A549 (cell line): ENCODE data around the gene CHMP6. TPM values are rescaled to one million over a fixed set of nuclear protein-coding genes. Genes with fewer than 3 reads are reported as not detected.

Experiments
- ATAC-seq, 2 experiments: fragments of 200-7000 bp in 1 of 2; fragments of >200 bp in 1 of 2; cut with Nextera tagmentation in 1 of 2; cut with Tn5 transposase in 1 of 2; 3 replicates each; pipeline versions ENCODE4 v1.8.0 to v1.9.1; 2018 to 2020; ENCODE audit warnings: mild to moderate bottlenecking in 1 of 2, moderate library complexity in 1 of 2
- CTCF ChIA-PET: fragments of 300-600 bp; sonication (Branson Sonifier 250); formaldehyde crosslinking; extraction: SDS; loops from one replicate; lab custom pipeline; 2021; ENCODE audit warnings: antibody characterized with exemption, inconsistent platforms; lab: Yijun Ruan, JAX
- POLR2A ChIA-PET: fragments of 350-600 bp; formaldehyde crosslinking; extraction: SDS; loops from one replicate; lab custom pipeline; 2021; ENCODE audit warnings: antibody characterized with exemption, inconsistent platforms; lab: Yijun Ruan, JAX
- DNase-seq, 2 experiments: peaks; one replicate each; pipeline versions ENCODE4 v3.0.0 to v3.0.0-alpha.2; 2011 to 2016; ENCODE audit warnings: low read depth in 1 of 2, low spot score in 1 of 2
- FAIRE-seq: peaks from 2 replicates; lab custom pipeline; 2011; peaks lifted over from hg19 to GRCh38; lab: Jason Lieb, UNC
- H3K27ac ChIP-seq, 2 experiments: fragments of >200 bp; sonication (Bioruptor Twin); formaldehyde crosslinking; 3 replicates each; pipeline ENCODE4 v1.5.1; 2016 to 2017
- H3K4me1 ChIP-seq: fragments of >200 bp; sonication (Bioruptor Twin); formaldehyde crosslinking; 3 replicates; pipeline ENCODE4 v1.6.1; 2016
- H3K4me2 ChIP-seq: fragments of >200 bp; sonication (Bioruptor Twin); formaldehyde crosslinking; 3 replicates; pipeline ENCODE4 v1.6.1; 2016
- H3K4me3 ChIP-seq: fragments of >200 bp; sonication (Bioruptor Twin); formaldehyde crosslinking; 3 replicates; pipeline ENCODE4 v1.5.1; 2016
- H3K9me3 ChIP-seq: fragments of >200 bp; sonication (Bioruptor Twin); formaldehyde crosslinking; 3 replicates; pipeline ENCODE4 v1.6.1; 2016
- CEBPB ChIP-seq, 2 experiments: fragments of >200 bp in 1 of 2; sonication (Bioruptor Twin) in 1 of 2; formaldehyde crosslinking in 1 of 2; IDR thresholded peaks; 2 replicates each; pipeline ENCODE4 v1.6.1; 2012 to 2016
- EHF ChIP-seq: fragments of 250-450 bp; sonication (Bioruptor Pico); IDR thresholded peaks from 2 replicates; pipeline ENCODE4 v1.5.0; 2020; ENCODE audit warnings: mild to moderate bottlenecking
- ESRRA ChIP-seq: fragments of 150-350 bp; IDR thresholded peaks from 2 replicates; pipeline ENCODE4 v1.6.1; 2014; ENCODE audit warnings: mild to moderate bottlenecking, low read length, borderline replicate concordance
- FOSB ChIP-seq: fragments of 250-450 bp; sonication (Bioruptor Pico); IDR thresholded peaks from 2 replicates; pipeline ENCODE4 v1.5.0; 2020; ENCODE audit warnings: mild to moderate bottlenecking, moderate library complexity
- GATA3 ChIP-seq: IDR thresholded peaks from 2 replicates; pipeline ENCODE4 v1.6.1; 2012; ENCODE audit warnings: borderline replicate concordance
- HEYL ChIP-seq: fragments of 250-450 bp; sonication (Bioruptor Pico); IDR thresholded peaks from 2 replicates; pipeline ENCODE4 v1.8.0; 2021; ENCODE audit warnings: mild to moderate bottlenecking, moderate library complexity
- HOXA7 ChIP-seq: fragments of 250-450 bp; sonication (Bioruptor Pico); IDR thresholded peaks from 2 replicates; pipeline ENCODE4 v1.5.0; 2020; ENCODE audit warnings: mild to moderate bottlenecking, moderate library complexity
- HOXB5 ChIP-seq: fragments of 250-450 bp; sonication (Bioruptor Pico); IDR thresholded peaks from 2 replicates; pipeline ENCODE4 v1.5.0; 2020; ENCODE audit warnings: mild to moderate bottlenecking, moderate library complexity
- JUN ChIP-seq, 2 experiments: fragments of >200 bp; sonication (Bioruptor Twin); formaldehyde crosslinking; IDR thresholded peaks; 2 replicates in 1 of 2; 3 replicates in 1 of 2; pipeline ENCODE4 v1.6.1; 2016 to 2017
- KDM5A ChIP-seq: fragments of 200-600 bp; sonication (generic); IDR thresholded peaks from 2 replicates; pipeline ENCODE4 v1.6.1; 2016; ENCODE audit warnings: antibody characterized with exemption, mild to moderate bottlenecking
- NFE2L2 ChIP-seq: fragments of 150-350 bp; conservative IDR thresholded peaks from 2 replicates; pipeline ENCODE4 v1.6.1; 2014; ENCODE audit warnings: low read length
- PHF8 ChIP-seq: fragments of 200-600 bp; sonication (generic); IDR thresholded peaks from 2 replicates; pipeline ENCODE4 v1.6.1; 2016; ENCODE audit warnings: low read depth, mild to moderate bottlenecking, antibody characterized with exemption, moderate library complexity, borderline replicate concordance
- POLR2A ChIP-seq: IDR thresholded peaks from 2 replicates; pipeline ENCODE4 v1.6.1; 2012; ENCODE audit warnings: mild to moderate bottlenecking, low read length
- RAD21 ChIP-seq, 2 experiments: fragments of >200 bp in 1 of 2; sonication (Bioruptor Twin) in 1 of 2; formaldehyde crosslinking in 1 of 2; IDR thresholded peaks in 1 of 2; conservative IDR thresholded peaks in 1 of 2; 2 replicates in 1 of 2; 3 replicates in 1 of 2; pipeline ENCODE4 v1.6.1; 2012 to 2018; ENCODE audit warnings: inconsistent platforms in 1 of 2
- RARB ChIP-seq: fragments of 250-450 bp; sonication (Bioruptor Pico); IDR thresholded peaks from 2 replicates; pipeline ENCODE4 v1.8.0; 2021; ENCODE audit warnings: mild to moderate bottlenecking, moderate library complexity
- RCOR1 ChIP-seq: fragments of 150-350 bp; IDR thresholded peaks from 2 replicates; pipeline ENCODE4 v1.6.1; 2014; ENCODE audit warnings: antibody characterized with exemption, low read length, low read depth
- RNF2 ChIP-seq: fragments of 200-600 bp; sonication (generic); IDR thresholded peaks from 2 replicates; pipeline ENCODE4 v1.6.1; 2016; ENCODE audit warnings: low read depth, mild to moderate bottlenecking, antibody characterized with exemption, moderate library complexity, borderline replicate concordance
- ZC3H11A ChIP-seq: fragments of 450-650 bp; IDR thresholded peaks from 2 replicates; pipeline ENCODE4 v1.6.1; 2014; ENCODE audit warnings: antibody characterized with exemption, mild to moderate bottlenecking
- ZFP36 ChIP-seq: fragments of 450-650 bp; IDR thresholded peaks from 2 replicates; pipeline ENCODE4 v1.6.1; 2014; ENCODE audit warnings: borderline replicate concordance; ENCODE audit not compliant: partially characterized antibody
- ZNF302 ChIP-seq: fragments of 250-450 bp; sonication (Bioruptor Pico); IDR thresholded peaks from 2 replicates; pipeline ENCODE4 v1.9.0; 2021; ENCODE audit warnings: inconsistent platforms, mild to moderate bottlenecking, moderate library complexity
- ZSCAN20 ChIP-seq: fragments of 250-450 bp; sonication (Bioruptor Pico); IDR thresholded peaks from 2 replicates; pipeline ENCODE4 v1.8.0; 2022; ENCODE audit warnings: mild to moderate bottlenecking, moderate library complexity
- WGBS: methylation state at CpG from one replicate; pipeline ENCODE4 v1.1.6; 2017; ENCODE audit errors: missing lambda C conversion rate; 5-methylcytosine and 5-hydroxymethylcytosine counted together
- polyA plus RNA-seq, 4 experiments: library from polyadenylated mRNA; depleted of rRNA in 3 of 4; stranded (reverse); fragments of >200 nt; fragmentation: RNase III in 1 of 4; extraction: RNeasy Plus Mini Kit Qiagen cat#74134 plus additional on column Dnase treatment in 1 of 4; gene quantifications; 2 replicates in 3 of 4; 3 replicates in 1 of 4; pipeline ENCODE4 v1.2.3, GENCODE V29; 2011 to 2017
- TF ChIP-seq, protein P1 (sequence below): fragments of 200-600 bp; sonication (generic); IDR thresholded peaks from 2 replicates; pipeline ENCODE4 v1.6.1; 2016; ENCODE audit warnings: antibody characterized with exemption, mild to moderate bottlenecking, moderate library complexity
- TF ChIP-seq, protein P2 (sequence below): fragments of >200 bp; sonication (Bioruptor Twin); formaldehyde crosslinking; IDR thresholded peaks from 3 replicates; pipeline ENCODE4 v1.5.1; 2016
- TF ChIP-seq, protein P3 (sequence below): fragments of >200 bp; sonication (Bioruptor Twin); formaldehyde crosslinking; IDR thresholded peaks from 3 replicates; pipeline ENCODE4 v1.6.1; 2016
- TF ChIP-seq, protein P4 (sequence below): fragments of >200 bp; sonication (Bioruptor Twin); formaldehyde crosslinking; IDR thresholded peaks from 2 replicates; pipeline ENCODE4 v1.6.1; 2016

The CHMP6 gene
- polyA plus RNA-seq, 2 of the 4 experiments (the other 2 are of a cell fraction) = 28.9 to 30.8 TPM

DNA sequence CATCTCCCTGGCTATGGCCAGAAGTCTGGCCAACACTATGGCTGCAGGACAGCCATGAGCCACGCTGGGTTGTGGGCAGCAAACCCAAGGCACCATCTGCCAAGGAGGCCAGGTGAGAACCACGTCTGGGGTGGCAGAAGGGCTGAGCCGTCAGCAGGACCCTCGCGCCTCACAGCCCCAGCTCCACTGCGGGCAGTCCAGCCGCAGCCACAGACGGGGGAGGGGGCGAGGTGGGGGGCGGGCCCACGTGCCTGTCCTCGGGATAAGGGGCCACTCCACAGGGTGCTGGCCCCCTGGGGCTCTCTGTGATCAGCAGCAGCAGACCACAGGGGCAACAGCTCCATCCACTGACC, 36.8 kb downstream of the CHMP6 start:
- ChIA-PET CTCF (interaction anchor here (1.3 to 37.9 kb wide), 3 partner anchors 12 to 70 kb away, joined by 4 to 880 read pairs (median 10); no protein-coding TSS in a partner anchor), POLR2A (no interaction called here)
- no peak overlapping the region for H3K4me3 ChIP-seq
- H3K4me1 ChIP-seq = 0 out of 3 replicates have a peak, but pooled peaks cover 6% of the 10 kb centered on the region
- H3K4me2 ChIP-seq = no peak overlapping the region
- no peak overlapping the region for H3K27ac ChIP-seq
- 71% methylated on average over 1 of the region's 12 CpGs for WGBS
- no peak for FAIRE-seq
- no peak for TF ChIP-seq RNF2
- no peak for TF ChIP-seq RARB (CRISPR knock-in tag)
- TF ChIP-seq RCOR1 = no peak
- TF ChIP-seq, protein P1, sequence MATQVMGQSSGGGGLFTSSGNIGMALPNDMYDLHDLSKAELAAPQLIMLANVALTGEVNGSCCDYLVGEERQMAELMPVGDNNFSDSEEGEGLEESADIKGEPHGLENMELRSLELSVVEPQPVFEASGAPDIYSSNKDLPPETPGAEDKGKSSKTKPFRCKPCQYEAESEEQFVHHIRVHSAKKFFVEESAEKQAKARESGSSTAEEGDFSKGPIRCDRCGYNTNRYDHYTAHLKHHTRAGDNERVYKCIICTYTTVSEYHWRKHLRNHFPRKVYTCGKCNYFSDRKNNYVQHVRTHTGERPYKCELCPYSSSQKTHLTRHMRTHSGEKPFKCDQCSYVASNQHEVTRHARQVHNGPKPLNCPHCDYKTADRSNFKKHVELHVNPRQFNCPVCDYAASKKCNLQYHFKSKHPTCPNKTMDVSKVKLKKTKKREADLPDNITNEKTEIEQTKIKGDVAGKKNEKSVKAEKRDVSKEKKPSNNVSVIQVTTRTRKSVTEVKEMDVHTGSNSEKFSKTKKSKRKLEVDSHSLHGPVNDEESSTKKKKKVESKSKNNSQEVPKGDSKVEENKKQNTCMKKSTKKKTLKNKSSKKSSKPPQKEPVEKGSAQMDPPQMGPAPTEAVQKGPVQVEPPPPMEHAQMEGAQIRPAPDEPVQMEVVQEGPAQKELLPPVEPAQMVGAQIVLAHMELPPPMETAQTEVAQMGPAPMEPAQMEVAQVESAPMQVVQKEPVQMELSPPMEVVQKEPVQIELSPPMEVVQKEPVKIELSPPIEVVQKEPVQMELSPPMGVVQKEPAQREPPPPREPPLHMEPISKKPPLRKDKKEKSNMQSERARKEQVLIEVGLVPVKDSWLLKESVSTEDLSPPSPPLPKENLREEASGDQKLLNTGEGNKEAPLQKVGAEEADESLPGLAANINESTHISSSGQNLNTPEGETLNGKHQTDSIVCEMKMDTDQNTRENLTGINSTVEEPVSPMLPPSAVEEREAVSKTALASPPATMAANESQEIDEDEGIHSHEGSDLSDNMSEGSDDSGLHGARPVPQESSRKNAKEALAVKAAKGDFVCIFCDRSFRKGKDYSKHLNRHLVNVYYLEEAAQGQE = no peak
- TF ChIP-seq GATA3 = no peak
- TF ChIP-seq HEYL (CRISPR knock-in tag) = no peak
- TF ChIP-seq, protein P2, sequence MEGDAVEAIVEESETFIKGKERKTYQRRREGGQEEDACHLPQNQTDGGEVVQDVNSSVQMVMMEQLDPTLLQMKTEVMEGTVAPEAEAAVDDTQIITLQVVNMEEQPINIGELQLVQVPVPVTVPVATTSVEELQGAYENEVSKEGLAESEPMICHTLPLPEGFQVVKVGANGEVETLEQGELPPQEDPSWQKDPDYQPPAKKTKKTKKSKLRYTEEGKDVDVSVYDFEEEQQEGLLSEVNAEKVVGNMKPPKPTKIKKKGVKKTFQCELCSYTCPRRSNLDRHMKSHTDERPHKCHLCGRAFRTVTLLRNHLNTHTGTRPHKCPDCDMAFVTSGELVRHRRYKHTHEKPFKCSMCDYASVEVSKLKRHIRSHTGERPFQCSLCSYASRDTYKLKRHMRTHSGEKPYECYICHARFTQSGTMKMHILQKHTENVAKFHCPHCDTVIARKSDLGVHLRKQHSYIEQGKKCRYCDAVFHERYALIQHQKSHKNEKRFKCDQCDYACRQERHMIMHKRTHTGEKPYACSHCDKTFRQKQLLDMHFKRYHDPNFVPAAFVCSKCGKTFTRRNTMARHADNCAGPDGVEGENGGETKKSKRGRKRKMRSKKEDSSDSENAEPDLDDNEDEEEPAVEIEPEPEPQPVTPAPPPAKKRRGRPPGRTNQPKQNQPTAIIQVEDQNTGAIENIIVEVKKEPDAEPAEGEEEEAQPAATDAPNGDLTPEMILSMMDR = no peak
- TF ChIP-seq HOXA7 = no peak
- no peak for TF ChIP-seq HOXB5
- no peak for TF ChIP-seq ESRRA
- no peak for TF ChIP-seq FOSB (CRISPR knock-in tag)
- no peak for TF ChIP-seq NFE2L2
- no peak for DNase-seq
- ATAC-seq = no peak
- 0 out of 3 replicates have a peak, but pooled peaks cover 3% of the 10 kb centered on the region for H3K9me3 ChIP-seq

DNA sequence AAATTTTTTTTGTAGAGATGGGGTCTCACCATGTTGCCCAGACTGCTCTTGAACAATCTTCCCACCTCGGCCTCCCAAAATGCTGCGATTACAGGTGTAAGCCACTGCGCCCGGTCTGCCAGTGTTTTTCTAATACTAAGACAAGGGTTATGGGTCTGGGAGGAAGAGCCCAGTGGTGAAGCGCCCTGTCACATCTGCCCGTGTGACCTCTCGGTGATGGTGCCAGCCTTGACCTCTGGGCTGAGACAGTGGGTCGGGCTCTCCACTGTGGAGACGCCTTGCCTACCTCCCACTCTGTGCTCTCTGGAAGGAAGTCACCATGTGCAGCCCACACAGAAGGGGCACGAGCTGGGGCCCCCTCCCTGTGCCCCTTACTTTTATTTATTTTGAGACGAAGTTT, 38.2 kb downstream of the CHMP6 start:
- FAIRE-seq = no peak
- Histone ChIP-seq H3K4me2 (no peak overlapping the region), H3K4me1 (peaks cover 5% of the 10 kb centered on the region; the same call in 2 of the 3 replicates), H3K4me3 (no peak overlapping the region), H3K9me3 (0 out of 3 replicates have a peak, but pooled peaks cover 3% of the 10 kb centered on the region), H3K27ac (no peak overlapping the region)
- CTCF ChIA-PET = interaction anchor here (2.0 to 37.9 kb wide), 3 partner anchors 10 to 68 kb away, joined by 8 to 880 read pairs (median 10); no protein-coding TSS in a partner anchor
- no peak for ATAC-seq
- WGBS = 77% methylated on average over 11 of the region's 11 CpGs
- POLR2A ChIA-PET = interaction anchor here (1.9 kb wide), 1 partner anchor 65 kb away, joined by 5 read pairs; no protein-coding TSS in a partner anchor
- no peak for DNase-seq
- TF ChIP-seq ZSCAN20 (CRISPR knock-in tag) (no peak), ZFP36 (no peak), PHF8 (no peak), ZC3H11A (no peak), EHF (no peak), POLR2A (no peak), GATA3 (no peak), CEBPB (IDR thresholded peaks at IDR 0.05) (no peak), KDM5A (no peak), ZNF302 (CRISPR knock-in tag) (no peak), RAD21 (conservative IDR thresholded peaks at IDR 0.05 in 1 of 2, IDR thresholded peaks at IDR 0.05 in 1 of 2) (no peak), JUN (IDR thresholded peaks at IDR 0.05) (no peak)
- TF ChIP-seq, protein P2 = no peak
- TF ChIP-seq, protein P3, sequence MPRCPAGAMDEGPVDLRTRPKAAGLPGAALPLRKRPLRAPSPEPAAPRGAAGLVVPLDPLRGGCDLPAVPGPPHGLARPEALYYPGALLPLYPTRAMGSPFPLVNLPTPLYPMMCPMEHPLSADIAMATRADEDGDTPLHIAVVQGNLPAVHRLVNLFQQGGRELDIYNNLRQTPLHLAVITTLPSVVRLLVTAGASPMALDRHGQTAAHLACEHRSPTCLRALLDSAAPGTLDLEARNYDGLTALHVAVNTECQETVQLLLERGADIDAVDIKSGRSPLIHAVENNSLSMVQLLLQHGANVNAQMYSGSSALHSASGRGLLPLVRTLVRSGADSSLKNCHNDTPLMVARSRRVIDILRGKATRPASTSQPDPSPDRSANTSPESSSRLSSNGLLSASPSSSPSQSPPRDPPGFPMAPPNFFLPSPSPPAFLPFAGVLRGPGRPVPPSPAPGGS = no peak
- TF ChIP-seq, protein P4, sequence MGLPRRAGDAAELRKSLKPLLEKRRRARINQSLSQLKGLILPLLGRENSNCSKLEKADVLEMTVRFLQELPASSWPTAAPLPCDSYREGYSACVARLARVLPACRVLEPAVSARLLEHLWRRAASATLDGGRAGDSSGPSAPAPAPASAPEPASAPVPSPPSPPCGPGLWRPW = no peak
- TF ChIP-seq, protein P1 = no peak
